Measurements from ENCODE around the gene ITGB1BP2. TPM values are rescaled to one million over a fixed set of nuclear protein-coding genes. Genes with fewer than 3 reads are reported as not detected.

ITGB1BP2 gene
- 0.37 and 0.78 TPM in 2 replicates for total RNA-seq

GRCh38 chrX:71301195-71301924 lies at the start of gene ITGB1BP2:
TSS of gene ITGB1BP2 (plus strand) at chrX:71301750. CDS start at chrX:71301807, 57 bp downstream.

GRCh38 chrX:71254092-71254963 lies 47.2 kb upstream of the ITGB1BP2 start, which contains the start of gene ZMYM3:
TSS of gene ZMYM3 (minus strand) at chrX:71254140. CDS start at chrX:71253255, 885 bp downstream.

GRCh38 chrX:71283403-71284143 lies 18.0 kb upstream of the ITGB1BP2 start, which contains the start of gene NONO:
TSS of gene NONO (plus strand) at chrX:71283635. CDS start at chrX:71290638, 7,003 bp downstream.

Other genes with a start within 250 kb of the ITGB1BP2 start
- gene SNX12, start 233.4 kb upstream of the ITGB1BP2 start, total RNA-seq, result 54.8 and 67.6 TPM in 2 replicates
- gene FOXO4, start 205.9 kb upstream of the ITGB1BP2 start, total RNA-seq, result 1.2 and 3.5 TPM in 2 replicates
- not detected in 2 replicates for gene CXorf65, start 195.0 kb upstream of the ITGB1BP2 start, total RNA-seq
- gene IL2RG, start 190.2 kb upstream of the ITGB1BP2 start, total RNA-seq, result not detected in 2 replicates
- gene MED12, start 183.2 kb upstream of the ITGB1BP2 start, total RNA-seq, result 7.2 and 15.5 TPM in 2 replicates
- 0.07 TPM in 1 of 2 replicates, not detected in the other for gene NLGN3, start 156.9 kb upstream of the ITGB1BP2 start, total RNA-seq
- gene GJB1, start 78.5 kb upstream of the ITGB1BP2 start, total RNA-seq, result 0.14 TPM in 1 of 2 replicates, not detected in the other
- 9.9 and 16.2 TPM in 2 replicates for gene ZMYM3, start 47.6 kb upstream of the ITGB1BP2 start, total RNA-seq
- 276 and 299 TPM in 2 replicates for gene NONO, start 18.1 kb upstream of the ITGB1BP2 start, total RNA-seq
- gene TAF1, start 64.6 kb downstream of the ITGB1BP2 start, total RNA-seq, result 8.0 and 14.6 TPM in 2 replicates
- 27.2 and 35.3 TPM in 2 replicates for gene OGT, start 231.4 kb downstream of the ITGB1BP2 start, total RNA-seq

All from airway epithelial cell (primary cell).